Kidney (tissue), 14 donors: ENCODE data around the gene PRM1. TPM values are rescaled to one million over a fixed set of nuclear protein-coding genes. Genes with fewer than 3 reads are reported as not detected.
"Not testable (repeated sequence)": the region's sequence is repeated elsewhere in the genome, so short reads cannot be mapped to it uniquely, and the experiment has no call there.

Experiments
- DNase-seq, 5 donors: peaks; one replicate each; pipeline ENCODE4 v3.0.0-alpha.2; 2013 to 2020
- FAIRE-seq: peaks from 2 replicates; lab custom pipeline; 2012; peaks lifted over from hg19 to GRCh38; lab: Jason Lieb, UNC
- H3K27ac ChIP-seq, 2 donors: one replicate each; pipeline ENCODE4 v1.7.0; 2013; ENCODE audit warnings: low read depth in 2 of 2, low read length in 2 of 2, inconsistent platforms in 1 of 2
- H3K27me3 ChIP-seq: one replicate; pipeline ENCODE4 v1.7.1; 2013; ENCODE audit warnings: low read length, inconsistent platforms; ENCODE audit not compliant: control insufficient read depth, insufficient read depth
- H3K36me3 ChIP-seq, 3 donors: one replicate each; pipeline versions ENCODE4 v1.7.0 to v1.7.1; 2013; ENCODE audit warnings: low read length in 3 of 3, control low read depth in 1 of 3, inconsistent platforms in 1 of 3; ENCODE audit not compliant: insufficient read depth in 3 of 3, control insufficient read depth in 2 of 3
- H3K4me1 ChIP-seq, 3 donors: one replicate each; pipeline versions ENCODE4 v1.7.0 to v1.7.1; 2013; ENCODE audit warnings: low read length in 3 of 3, inconsistent platforms in 1 of 3, low read depth in 1 of 3; ENCODE audit not compliant: control insufficient read depth in 2 of 3, insufficient read depth in 2 of 3
- H3K4me3 ChIP-seq, 3 donors: one replicate each; pipeline versions ENCODE4 v1.7.0 to v1.8.1; 2013; ENCODE audit warnings: low read length in 3 of 3, control low read depth in 1 of 3, inconsistent platforms in 1 of 3
- H3K9ac ChIP-seq, 3 donors: one replicate each; pipeline versions ENCODE4 v1.7.0 to v1.7.1; 2013; ENCODE audit warnings: low read length in 3 of 3, control low read depth in 1 of 3, inconsistent platforms in 1 of 3
- H3K9me3 ChIP-seq, 3 donors: one replicate each; pipeline versions ENCODE4 v1.7.0 to v1.7.1; 2013; ENCODE audit warnings: low read length in 3 of 3, control low read depth in 1 of 3, inconsistent platforms in 1 of 3; ENCODE audit not compliant: control insufficient read depth in 2 of 3, insufficient read depth in 1 of 3
- CTCF ChIP-seq: IDR thresholded peaks from 3 replicates; pipeline ENCODE4 v1.5.1; 2012; ENCODE audit warnings: mild to moderate bottlenecking, moderate library complexity, borderline replicate concordance; ENCODE audit not compliant: insufficient read depth; ENCODE audit errors: extremely low read depth
- intact Hi-C: fragments of 100-400 bp; cut with DNase I; formaldehyde crosslinking; loops from one replicate; pipeline ENCODE4 v1.11.1; 2022
- polyA plus RNA-seq: library from polyadenylated mRNA; stranded (reverse); fragments of 350-450 nt; fragmentation: Illumina TruSeq; extraction: RNeasy Lipid Tissue Mini Kit (QIAGEN cat#74804); gene quantifications from one replicate; pipeline ENCODE4 v1.2.3, GENCODE V29; 2014; ENCODE audit warnings: low read depth, low replicate concordance; ENCODE audit not compliant: insufficient read depth
- total RNA-seq: library from RNA; stranded (reverse); fragmentation: NEBNext Ultra II Directional; extraction: Animal tissue kit (Norgen Biotek cat#: 25700); gene quantifications from one replicate; pipeline ENCODE4 v1.2.1, GENCODE V29; 2021
- donor health status: control.
- donor health status: control.
- donor health status: control.
- donor health status: control.
- donor health status: control.
- donor health status: DM: yes; HTN: yes; CAD: no.
- donor health status: Normal renal cell carcinoma (clear cell type).

The PRM1 gene
- total and polyA plus RNA-seq, 2 donors from 2014 or later, result not detected

GRCh38 chr16:11290102-11290893 lies 9.2 kb upstream of the PRM1 start:
- Histone ChIP-seq H3K4me1 (peaks cover 0 to 4% (median 4%) of the 10 kb centered on the region in 3 donors), H3K36me3 (no peaks in the 10 kb centered on the region), H3K27me3 (no peaks in the 10 kb centered on the region), H3K27ac (no peak overlapping the region), H3K9me3 (no peaks in the 10 kb centered on the region), H3K4me3 (no peak overlapping the region), H3K9ac (no peak overlapping the region)
- intact Hi-C loops, result no loop called here
- peak in 1 of 5 donors; percentile 41 for DNase-seq
- FAIRE-seq, result no peak
- no peak for TF ChIP-seq CTCF

GRCh38 chr16:11289696-11290095 lies 8.6 kb upstream of the PRM1 start:
- FAIRE-seq, DNase-seq, H3K27ac ChIP-seq, H3K27me3 ChIP-seq, intact Hi-C loops, H3K9ac ChIP-seq, H3K36me3 ChIP-seq, H3K9me3 ChIP-seq, H3K4me1 ChIP-seq, H3K4me3 ChIP-seq: not testable (repeated sequence)

- no peak overlapping the region for H3K9ac ChIP-seq
- FAIRE-seq, result no peak
- H3K4me1 ChIP-seq, result peaks cover 0 to 4% (median 4%) of the 10 kb centered on the region in 3 donors
- H3K27ac ChIP-seq, result no peak overlapping the region
- no peak overlapping the region for H3K4me3 ChIP-seq
- intact Hi-C loops, result no loop called here
- H3K36me3 ChIP-seq, result no peaks in the 10 kb centered on the region
- H3K9me3 ChIP-seq, result no peaks in the 10 kb centered on the region
- no peak for DNase-seq
- no peaks in the 10 kb centered on the region for H3K27me3 ChIP-seq
- no peak for TF ChIP-seq CTCF
These were observed 8.1 kb upstream of the PRM1 start for GRCh38 chr16:11289202-11289601.

DNA sequence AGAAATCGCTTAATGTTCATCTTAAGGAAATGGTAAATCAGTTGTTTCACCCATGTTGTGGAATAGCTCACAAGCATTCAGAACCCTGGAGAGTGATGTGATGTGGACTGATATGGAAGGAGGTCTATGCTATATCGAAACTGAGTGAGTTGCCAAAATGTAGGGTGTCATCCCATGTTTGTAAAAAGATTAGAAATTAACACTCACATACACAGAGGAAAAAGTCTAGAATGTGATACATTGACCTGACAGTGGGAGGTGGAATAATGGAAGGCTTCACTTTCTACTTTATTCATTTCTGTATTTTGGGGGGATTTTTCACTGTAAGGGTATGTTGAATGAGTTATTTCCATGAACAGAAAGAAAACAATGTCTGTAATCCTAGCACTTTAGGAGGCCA lies 4.7 kb upstream of the PRM1 start:
- Histone ChIP-seq H3K4me1 (peaks cover 0 to 4% (median 0%) of the 10 kb centered on the region in 3 donors), H3K27me3 (no peaks in the 10 kb centered on the region), H3K4me3 (no peak overlapping the region), H3K9ac (no peak overlapping the region), H3K36me3 (no peaks in the 10 kb centered on the region), H3K27ac (no peak overlapping the region), H3K9me3 (no peaks in the 10 kb centered on the region)
- intact Hi-C loops, result no loop called here
- FAIRE-seq, result no peak
- TF ChIP-seq CTCF, result no peak
- DNase-seq, result no peak
